GM19468 (cell line): ENCODE results near the gene TMEM212.
"Not testable (repeated sequence)": the region's sequence is repeated elsewhere in the genome, so short reads cannot be mapped to it uniquely, and the experiment has no call there.

Experiments
- ATAC-seq: cut with Tn5 transposase; IDR thresholded peaks from one replicate; pipeline ENCODE4 v1.9.1; 2021; ENCODE audit warnings: mild to moderate bottlenecking, moderate library complexity, moderate number of reproducible peaks; ENCODE audit not compliant: unreplicated experiment; ENCODE audit errors: extremely low read depth

Gene TMEM212

GRCh38 chr3:171880101-171880870 lies 37.1 kb downstream of the TMEM212 start:
- ATAC-seq, result no peak

DNA sequence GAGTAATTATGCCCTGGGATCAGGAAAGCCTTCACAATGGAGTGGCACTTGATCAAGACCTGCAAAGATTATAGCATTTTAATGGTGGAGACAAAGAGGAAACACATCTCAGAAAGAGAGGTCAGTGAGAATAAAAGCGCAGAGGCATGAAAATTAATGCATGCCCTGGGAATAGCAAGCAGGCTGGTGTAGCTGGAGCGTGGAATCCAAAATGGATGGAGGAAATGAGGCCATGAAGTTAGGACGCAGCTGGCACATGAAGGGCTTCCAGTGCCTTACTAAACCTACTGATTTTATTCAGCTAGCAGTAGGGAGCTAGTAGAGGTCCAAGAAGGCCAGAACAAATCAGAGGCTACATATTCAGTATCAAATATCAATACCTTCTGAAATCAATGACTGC lies 38.1 kb downstream of the TMEM212 start:
- ATAC-seq, result no peak

DNA sequence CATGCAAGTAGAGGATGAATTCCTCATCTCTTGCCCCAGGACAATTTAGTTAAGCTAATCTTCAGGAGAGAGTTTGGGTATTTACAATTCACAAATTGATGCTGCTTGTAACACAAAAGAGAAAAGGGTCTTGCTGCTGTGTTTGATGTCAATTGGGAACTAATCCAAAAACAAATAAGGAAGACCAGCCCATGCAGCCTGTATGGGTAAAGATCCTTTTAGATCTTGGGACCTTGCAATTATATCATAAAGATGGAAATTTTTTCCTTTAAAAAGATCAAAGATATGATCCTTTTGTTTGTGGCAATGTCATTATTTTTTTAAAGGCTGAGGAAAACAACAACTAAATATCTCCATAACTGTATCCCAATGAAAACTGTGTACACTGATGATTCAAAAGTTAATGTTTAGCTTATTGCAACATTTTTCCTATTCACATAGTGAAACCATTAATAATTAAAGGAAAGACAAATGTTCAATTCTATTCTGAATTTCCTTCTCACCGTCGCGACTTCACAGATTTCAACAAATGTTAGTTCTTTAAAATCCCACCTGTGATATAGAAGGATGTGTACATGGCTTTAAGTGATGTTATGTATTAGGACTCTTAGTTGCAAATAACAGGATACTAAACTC lies 40.2 kb downstream of the TMEM212 start:
- ATAC-seq, result no peak

GRCh38 chr3:171883893-171884279 lies 40.7 kb downstream of the TMEM212 start:
- ATAC-seq, result no peak

DNA sequence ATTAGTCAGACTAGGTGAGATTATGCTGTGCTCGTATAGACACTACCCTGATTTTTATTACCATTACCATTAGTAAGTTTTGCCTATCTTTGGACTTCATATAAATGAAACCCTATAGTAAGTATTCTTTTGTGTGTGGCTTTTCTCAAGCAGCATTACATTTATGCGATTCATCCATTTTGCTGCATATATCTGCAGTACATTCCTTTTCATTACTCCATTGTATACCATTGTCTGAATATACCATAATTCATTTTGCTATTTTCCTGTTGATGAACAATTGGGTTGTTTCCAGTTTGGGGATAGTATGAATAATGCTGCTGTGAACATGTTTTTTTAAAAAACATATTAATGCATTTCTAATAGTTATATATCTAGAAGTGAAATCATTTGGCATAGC lies 45.3 kb downstream of the TMEM212 start:
- ATAC-seq, result no peak

- no peak for ATAC-seq
These were observed 47.2 kb downstream of the TMEM212 start for GRCh38 chr3:171890398-171890797.

DNA sequence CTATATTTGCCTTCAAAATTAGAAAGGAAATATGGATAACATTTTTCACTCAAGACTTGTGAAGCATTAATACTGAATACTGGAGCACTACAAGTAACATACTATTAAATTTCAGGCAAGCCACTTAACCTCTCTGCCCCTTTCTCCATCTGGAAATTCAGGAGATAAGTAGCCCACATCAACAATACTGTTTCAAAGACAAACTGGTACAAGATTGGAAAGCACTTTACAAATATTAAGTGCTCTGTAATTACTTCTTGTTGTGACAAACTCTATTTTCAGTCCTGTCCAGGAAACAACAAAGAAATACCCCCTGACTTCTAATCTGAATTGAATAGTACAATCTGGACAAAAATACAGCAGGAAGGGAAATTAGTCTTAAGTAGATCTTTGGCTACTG lies 49.3 kb downstream of the TMEM212 start:
- no peak for ATAC-seq

GRCh38 chr3:171895291-171895690 lies 52.1 kb downstream of the TMEM212 start:
- no peak for ATAC-seq

- no peak for ATAC-seq
These were observed 52.8 kb downstream of the TMEM212 start for GRCh38 chr3:171895900-171896299.

- ATAC-seq, result no peak
These were observed 53.2 kb downstream of the TMEM212 start for GRCh38 chr3:171896316-171896715.

DNA sequence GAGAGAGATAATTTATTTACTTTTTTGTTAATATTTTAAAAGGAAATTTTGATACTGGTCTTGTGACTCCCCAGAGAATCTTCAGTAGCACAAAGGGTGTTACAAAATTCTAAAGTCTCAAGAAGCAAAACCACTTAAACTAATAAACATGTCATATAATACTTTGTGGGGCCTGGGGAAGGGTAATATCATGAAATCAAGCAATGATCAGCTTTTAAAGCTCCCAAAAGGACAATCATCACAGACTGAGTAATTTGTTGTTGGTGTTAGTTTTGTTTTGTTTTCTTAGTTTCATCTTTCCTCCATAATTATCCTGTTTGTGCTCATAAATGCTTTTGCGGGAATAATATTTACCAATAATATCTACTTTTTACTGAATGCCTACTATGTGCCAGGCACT lies 55.0 kb downstream of the TMEM212 start:
- ATAC-seq, result no peak

- ATAC-seq, result no peak
These were observed 57.3 kb downstream of the TMEM212 start for GRCh38 chr3:171900446-171900845.

GRCh38 chr3:171901615-171902312 lies 58.6 kb downstream of the TMEM212 start:
- no peak for ATAC-seq

GRCh38 chr3:171904829-171905228 lies 61.7 kb downstream of the TMEM212 start:
- ATAC-seq, result no peak

- not testable (repeated sequence) for ATAC-seq
These were observed 63.4 kb downstream of the TMEM212 start for GRCh38 chr3:171906503-171906902.

DNA sequence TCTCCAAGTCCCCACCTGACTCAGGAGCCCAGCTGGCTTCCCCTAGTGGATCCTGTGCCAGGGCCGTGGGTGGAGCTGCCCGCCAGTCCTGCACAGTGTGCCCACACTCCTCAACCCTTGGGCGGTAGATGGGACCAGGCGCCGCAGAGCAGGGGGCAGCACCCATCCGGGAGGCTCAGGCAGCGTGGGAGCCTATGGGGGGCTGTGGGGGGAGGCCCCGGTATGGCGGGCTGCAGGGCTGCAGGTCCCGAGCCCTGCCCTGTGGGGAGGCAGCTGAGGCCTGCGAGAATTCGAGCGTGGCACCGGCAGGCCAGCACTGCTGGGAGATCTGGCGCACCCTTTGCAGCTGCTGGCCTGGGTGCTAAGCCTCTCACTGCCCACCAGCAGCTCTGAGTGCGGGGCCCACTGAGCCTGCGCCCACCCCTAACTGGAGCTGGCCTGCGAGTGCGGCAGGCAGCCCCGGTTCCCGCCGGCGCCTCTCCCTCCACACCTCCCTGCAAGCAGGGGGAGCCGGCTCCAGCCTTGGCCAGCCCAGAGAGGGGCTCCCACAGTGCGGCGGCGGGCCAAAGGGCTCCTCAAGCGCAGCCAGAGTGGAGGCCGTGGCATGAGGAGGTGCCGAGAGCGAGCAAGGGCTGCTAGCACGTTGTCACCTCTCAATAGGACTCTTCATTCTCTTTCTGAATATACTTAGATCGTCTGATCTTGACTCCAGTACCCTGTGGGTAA lies 64.0 kb downstream of the TMEM212 start:
- ATAC-seq, result no peak

- ATAC-seq, result no peak
These were observed 64.6 kb downstream of the TMEM212 start for GRCh38 chr3:171907761-171908160.

- no peak for ATAC-seq
These were observed 65.6 kb downstream of the TMEM212 start for GRCh38 chr3:171908731-171909130.
